B cell (primary cell): ENCODE results near the gene SLC1A5. TPM values are rescaled to one million over a fixed set of nuclear protein-coding genes. Genes with fewer than 3 reads are reported as not detected.
A peak's percentile ranks its signal among the peaks of the same experiment; 100 is the strongest.

Experiments used
- ATAC-seq: fragments of 200-7000 bp; cut with Tn5 transposase; one replicate; pipeline ENCODE4 v1.10.0; 2021; ENCODE audit warnings: low read depth, mild to moderate bottlenecking, moderate number of reproducible peaks, moderate library complexity
- CTCF ChIA-PET: fragments of 350-600 bp; sonication (Branson Sonifier 250); formaldehyde crosslinking; loops from one replicate; lab custom pipeline; 2021; ENCODE audit warnings: antibody characterized with exemption, inconsistent platforms; lab: Charles Lee
- POLR2A ChIA-PET: fragments of 350-600 bp; sonication (Branson Sonifier 250); formaldehyde crosslinking; loops from one replicate; lab custom pipeline; 2021; ENCODE audit warnings: antibody characterized with exemption; lab: Charles Lee
- DNase-seq: peaks from one replicate; pipeline ENCODE4 v3.0.0; 2013
- H2AFZ ChIP-seq: 2 replicates; pipeline ENCODE4 v1.6.1; 2012; ENCODE audit warnings: mild to moderate bottlenecking, low read depth, low read length; ENCODE audit not compliant: insufficient read depth, poor library complexity, severe bottlenecking
- H3K27ac ChIP-seq, 2 donors: 1 replicate in 1 of 2; 2 replicates in 1 of 2; pipeline ENCODE4 v1.5.1; 2012 to 2013; ENCODE audit warnings: low read length in 2 of 2, mild to moderate bottlenecking in 2 of 2, moderate library complexity in 1 of 2
- H3K27me3 ChIP-seq, 4 experiments: fragments of 200-600 bp in 1 of 4; sonication (generic) in 1 of 4; replicated peaks in 1 of 4; 1 replicate in 2 of 4; 2 replicates in 2 of 4; pipeline versions ENCODE4 v1.6.1 to v1.7.0; 2013 to 2016; ENCODE audit warnings: low read length in 3 of 4, mild to moderate bottlenecking in 2 of 4, mixed read lengths in 1 of 4, moderate library complexity in 1 of 4; ENCODE audit not compliant: insufficient read depth in 4 of 4, control insufficient read depth in 3 of 4; ENCODE audit errors: control extremely low read depth in 1 of 4
- H3K36me3 ChIP-seq, 2 experiments: replicated peaks in 1 of 2; 1 replicate in 1 of 2; 2 replicates in 1 of 2; pipeline versions ENCODE4 v1.6.1 to v1.7.1; 2013; ENCODE audit warnings: low read length in 1 of 2; ENCODE audit not compliant: insufficient read depth in 2 of 2, control insufficient read depth in 1 of 2; ENCODE audit errors: control extremely low read depth in 1 of 2, extremely low read depth in 1 of 2
- H3K4me1 ChIP-seq, 2 donors: fragments of 200-600 bp in 1 of 2; sonication (generic) in 1 of 2; 1 replicate in 1 of 2; 2 replicates in 1 of 2; pipeline versions ENCODE4 v1.5.1 to v1.6.1; 2013 to 2017; ENCODE audit warnings: low read length in 2 of 2; ENCODE audit not compliant: control insufficient read depth in 2 of 2, insufficient read depth in 2 of 2
- H3K4me2 ChIP-seq: replicated peaks from 2 replicates; pipeline ENCODE3; 2012; ENCODE audit warnings: mild to moderate bottlenecking, low read depth, low read length; ENCODE audit not compliant: poor library complexity, severe bottlenecking
- H3K4me3 ChIP-seq, 5 experiments: fragments of 200-600 bp in 1 of 5; sonication (generic) in 1 of 5; 1 replicate in 3 of 5; 2 replicates in 2 of 5; pipeline versions ENCODE4 v1.5.1 to v1.7.0; 2011 to 2016; ENCODE audit warnings: low read length in 4 of 5, mild to moderate bottlenecking in 4 of 5, low read depth in 2 of 5, control low read depth in 1 of 5, moderate library complexity in 1 of 5; ENCODE audit not compliant: insufficient read depth in 1 of 5; ENCODE audit errors: control extremely low read depth in 1 of 5, extremely low read depth in 1 of 5
- H3K79me2 ChIP-seq: fragments of 200-600 bp; sonication (generic); one replicate; pipeline ENCODE4 v1.6.0; 2016; ENCODE audit warnings: low read length; ENCODE audit not compliant: control insufficient read depth, insufficient read depth
- H3K9ac ChIP-seq: fragments of 200-600 bp; sonication (generic); 2 replicates; pipeline ENCODE4 v1.6.1; 2017; ENCODE audit warnings: mild to moderate bottlenecking, low read length, moderate library complexity
- H3K9me3 ChIP-seq, 3 donors: one replicate each; pipeline versions ENCODE4 v1.6.1 to v1.7.1; 2013; ENCODE audit warnings: low read length in 2 of 3; ENCODE audit not compliant: control insufficient read depth in 2 of 3, insufficient read depth in 1 of 3; ENCODE audit errors: control extremely low read depth in 1 of 3
- H4K20me1 ChIP-seq: 2 replicates; pipeline ENCODE4 v1.6.0; 2012; ENCODE audit warnings: mild to moderate bottlenecking, low read length; ENCODE audit not compliant: insufficient read depth, control insufficient read depth, poor library complexity, severe bottlenecking
- H3K27ac Mint-ChIP-seq: one replicate; pipeline ENCODE4 v1.8.0; 2021; ENCODE audit warnings: mixed read lengths
- H3K27me3 Mint-ChIP-seq: one replicate; pipeline ENCODE4 v1.8.0; 2021; ENCODE audit warnings: mixed read lengths
- H3K4me1 Mint-ChIP-seq: one replicate; pipeline ENCODE4 v1.8.0; 2021; ENCODE audit warnings: mixed read lengths
- H3K4me3 Mint-ChIP-seq: one replicate; pipeline ENCODE4 v1.8.0; 2021; ENCODE audit warnings: mixed read lengths
- H3K9me3 Mint-ChIP-seq: one replicate; pipeline ENCODE4 v1.8.0; 2022; ENCODE audit warnings: mixed read lengths; ENCODE audit not compliant: insufficient read depth
- EZH2 ChIP-seq: IDR thresholded peaks from 2 replicates; pipeline ENCODE4 v1.6.1; 2012; ENCODE audit warnings: borderline replicate concordance, low read depth, mild to moderate bottlenecking, moderate library complexity, low read length; ENCODE audit not compliant: insufficient read depth, poor library complexity, severe bottlenecking
- WGBS: methylation state at CpG from one replicate; pipeline ENCODE4 v1.1.5; 2013; ENCODE audit warnings: missing lambda C conversion rate; ENCODE audit not compliant: insufficient coverage; 5-methylcytosine and 5-hydroxymethylcytosine counted together
- intact Hi-C: fragments of 100-400 bp; cut with micrococcal nuclease; formaldehyde crosslinking; loops from one replicate; pipeline ENCODE4 v1.10.0; 2022
- polyA plus RNA-seq: library from polyadenylated mRNA; depleted of rRNA; stranded (reverse); fragments of >200 nt; gene quantifications from 2 replicates; pipeline ENCODE4 v1.2.3, GENCODE V29; 2012
- total RNA-seq, 2 donors: library from RNA; stranded (reverse); fragments of 120-200 nt in 1 of 2; gene quantifications; 1 replicate in 1 of 2; 2 replicates in 1 of 2; pipeline versions ENCODE4 v1.2.3 to v1.2.4, GENCODE V29; 2013 to 2022
- TF ChIP-seq, protein P1 (sequence below): fragments of 200-600 bp; IDR thresholded peaks from one replicate; pipeline ENCODE4 v1.8.0; 2022; ENCODE audit warnings: antibody characterized with exemption, mild to moderate bottlenecking

SLC1A5 gene
- total and polyA plus RNA-seq, 2 donors (not counting 1 experiment from before 2014, with no cell fraction given), result 19.0 to 37.3 TPM

DNA sequence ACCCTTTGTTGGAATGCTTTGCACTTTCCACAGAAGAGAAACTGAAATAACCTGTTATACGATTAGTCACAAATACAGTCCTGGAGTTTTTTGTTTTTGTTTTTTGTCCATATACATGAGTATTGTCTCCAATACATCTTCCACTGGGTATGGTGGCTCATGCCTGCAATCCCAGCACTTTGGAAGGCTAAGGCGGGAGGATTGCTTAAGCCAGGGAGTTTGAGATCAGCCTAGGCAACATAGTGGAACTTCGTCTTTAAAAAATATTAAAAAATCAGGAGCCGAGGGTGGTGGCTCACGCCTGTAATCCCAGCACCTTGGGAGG, 37.3 kb upstream of the SLC1A5 start:
- Mint-ChIP-seq H3K9me3 (peaks cover 4% of the 10 kb centered on the region), H3K27ac (peak overlapping the region; percentile 41), H3K4me3 (no peak overlapping the region), H3K27me3 (no peaks in the 10 kb centered on the region), H3K4me1 (peaks cover 40% of the 10 kb centered on the region)
- ChIA-PET POLR2A (interaction anchor here (5.0 kb wide), 1 partner anchor 39 kb away, joined by 94 read pairs; the partner anchor contains the start of gene SLC1A5), CTCF (interaction anchor here (2.2 to 5.2 kb wide), 3 partner anchors 14 to 68 kb away, joined by 14 to 56 read pairs (median 26); no protein-coding TSS in a partner anchor)
- ATAC-seq (no peak), DNase-seq (no peak)
- no peaks in the 10 kb centered on the region for H3K79me2 ChIP-seq
- no peaks in the 10 kb centered on the region for H3K36me3 ChIP-seq
- no peaks in the 10 kb centered on the region for H3K27me3 ChIP-seq
- peaks cover 0 to 21% (median 0%) of the 10 kb centered on the region in 3 donors for H3K9me3 ChIP-seq
- 100% methylated on average over 1 of the region's 5 CpGs for WGBS
- peaks cover 41 to 51% of the 10 kb centered on the region in 2 donors for H3K4me1 ChIP-seq
- H3K4me3 ChIP-seq, result no peak overlapping the region
- intact Hi-C loops, result loop anchor here (2.0 kb wide), 3 partner anchors 15 to 225 kb away; partner anchors contain the start of gene CALM3
- peak overlapping the region in 1 of 2 donors; percentile 90 for H3K27ac ChIP-seq
- no peaks in the 10 kb centered on the region for H4K20me1 ChIP-seq
- peak overlapping the region; percentile 63 for H3K4me2 ChIP-seq
- no peak overlapping the region for H2AFZ ChIP-seq
- no peak for TF ChIP-seq EZH2
- TF ChIP-seq, protein P1, sequence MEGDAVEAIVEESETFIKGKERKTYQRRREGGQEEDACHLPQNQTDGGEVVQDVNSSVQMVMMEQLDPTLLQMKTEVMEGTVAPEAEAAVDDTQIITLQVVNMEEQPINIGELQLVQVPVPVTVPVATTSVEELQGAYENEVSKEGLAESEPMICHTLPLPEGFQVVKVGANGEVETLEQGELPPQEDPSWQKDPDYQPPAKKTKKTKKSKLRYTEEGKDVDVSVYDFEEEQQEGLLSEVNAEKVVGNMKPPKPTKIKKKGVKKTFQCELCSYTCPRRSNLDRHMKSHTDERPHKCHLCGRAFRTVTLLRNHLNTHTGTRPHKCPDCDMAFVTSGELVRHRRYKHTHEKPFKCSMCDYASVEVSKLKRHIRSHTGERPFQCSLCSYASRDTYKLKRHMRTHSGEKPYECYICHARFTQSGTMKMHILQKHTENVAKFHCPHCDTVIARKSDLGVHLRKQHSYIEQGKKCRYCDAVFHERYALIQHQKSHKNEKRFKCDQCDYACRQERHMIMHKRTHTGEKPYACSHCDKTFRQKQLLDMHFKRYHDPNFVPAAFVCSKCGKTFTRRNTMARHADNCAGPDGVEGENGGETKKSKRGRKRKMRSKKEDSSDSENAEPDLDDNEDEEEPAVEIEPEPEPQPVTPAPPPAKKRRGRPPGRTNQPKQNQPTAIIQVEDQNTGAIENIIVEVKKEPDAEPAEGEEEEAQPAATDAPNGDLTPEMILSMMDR, result peak; percentile 20
- no peak overlapping the region for H3K9ac ChIP-seq
